Measurements from ENCODE around the gene SYNGR2.
"Not testable (repeated sequence)": the region's sequence is repeated elsewhere in the genome, so short reads cannot be mapped to it uniquely, and the experiment has no call there.

- TF ChIP-seq YY1 (IDR thresholded peaks at IDR 0.05; ENCODE audit: insufficient read depth, insufficient read length); ZNF274 (IDR thresholded peaks at IDR 0.05; ENCODE audit: low read depth, low read length); SUZ12 (IDR thresholded peaks at IDR 0.05; ENCODE audit: extremely low read depth, insufficient read depth, insufficient read length): not testable (repeated sequence)
These were observed 28.6 kb upstream of the SYNGR2 start for GRCh38 chr17:78139861-78140168.

All from NT2/D1 (cell line).